Small intestine (tissue), 7 donors: ENCODE data around the gene BCL3. TPM values are rescaled to one million over a fixed set of nuclear protein-coding genes. Genes with fewer than 3 reads are reported as not detected.
A peak's percentile ranks its signal among the peaks of the same experiment; 100 is the strongest.

Experiments used
- DNase-seq, 2 donors: peaks; one replicate each; pipeline versions ENCODE4 v3.0.0 to v3.0.0-alpha.2; 2013
- FAIRE-seq: peaks from 2 replicates; lab custom pipeline; 2012; peaks lifted over from hg19 to GRCh38; lab: Jason Lieb, UNC
- H3K27ac ChIP-seq, 3 donors: one replicate each; pipeline ENCODE4 v1.5.1; 2013; ENCODE audit warnings: low read length in 2 of 3, mild to moderate bottlenecking in 2 of 3, control low read depth in 1 of 3, inconsistent platforms in 1 of 3, low read depth in 1 of 3, moderate library complexity in 1 of 3
- H3K27me3 ChIP-seq, 3 donors: one replicate each; pipeline ENCODE4 v1.6.1; 2013; ENCODE audit warnings: low read length in 3 of 3, inconsistent platforms in 1 of 3; ENCODE audit not compliant: control insufficient read depth in 3 of 3, insufficient read depth in 3 of 3
- H3K36me3 ChIP-seq, 3 donors: one replicate each; pipeline ENCODE4 v1.6.1; 2013; ENCODE audit warnings: low read length in 3 of 3, inconsistent platforms in 1 of 3, low read depth in 1 of 3, mild to moderate bottlenecking in 1 of 3, moderate library complexity in 1 of 3; ENCODE audit not compliant: control insufficient read depth in 3 of 3, insufficient read depth in 2 of 3
- H3K4me1 ChIP-seq, 3 donors: one replicate each; pipeline ENCODE4 v1.6.1; 2013; ENCODE audit warnings: low read length in 2 of 3, inconsistent platforms in 1 of 3, low read depth in 1 of 3, mild to moderate bottlenecking in 1 of 3, moderate library complexity in 1 of 3; ENCODE audit not compliant: control insufficient read depth in 3 of 3, insufficient read depth in 2 of 3
- H3K4me3 ChIP-seq, 3 donors: one replicate each; pipeline ENCODE4 v1.5.1; 2013; ENCODE audit warnings: low read length in 3 of 3, control low read depth in 1 of 3, inconsistent platforms in 1 of 3, low read depth in 1 of 3, mild to moderate bottlenecking in 1 of 3, moderate library complexity in 1 of 3
- H3K9me3 ChIP-seq, 2 donors: one replicate each; pipeline ENCODE4 v1.6.1; 2013; ENCODE audit warnings: low read depth in 1 of 2, low read length in 1 of 2; ENCODE audit not compliant: control insufficient read depth in 2 of 2, insufficient read depth in 1 of 2
- WGBS, 3 donors: extraction: QIAGEN DNeasy Blood & Tissue Kit; methylation state at CpG; one replicate each; pipeline ENCODE4 v1.1.7; 2013; 5-methylcytosine and 5-hydroxymethylcytosine counted together
- polyA plus RNA-seq, 4 donors: library from polyadenylated mRNA; stranded (reverse) in 3 of 4; unstranded in 1 of 4; fragments of 200-250 nt in 3 of 4; fragments of 120-200 nt in 1 of 4; gene quantifications; one replicate each; pipeline versions ENCODE4 v1.2.1 to v1.2.3, GENCODE V29; 2013
- donor health status: healthy with polysubstance abuse.
- donor health status: control.
- donor health status: control.
- donor health status: Bipolar disorder and iron deficiency.
- donor health status: healthy.

Gene BCL3
- polyA plus RNA-seq, 4 donors = 48.6 to 136 (median 77.3) TPM

GRCh38 chr19:44757735-44758505 is 9.4 kb downstream of the BCL3 start:
- FAIRE-seq = no peak

GRCh38 chr19:44758596-44758995 is 10.1 kb downstream of the BCL3 start:
- Histone ChIP-seq H3K9me3 (no peaks in the 10 kb centered on the region), H3K36me3 (peaks cover 27 to 86% (median 29%) of the 10 kb centered on the region in 3 donors), H3K27me3 (no peaks in the 10 kb centered on the region), H3K4me3 (no peak overlapping the region), H3K4me1 (peaks cover 6 to 50% (median 24%) of the 10 kb centered on the region in 3 donors), H3K27ac (peak overlapping the region in 1 of 3 donors; percentile 80)
- FAIRE-seq = no peak
- DNase-seq = no peak
- WGBS, 3 donors = 73 to 87% (median 86%) methylated on average over 9 of the region's 9 CpGs

More at GRCh38 chr19:44757735-44758505, 9.4 kb downstream of the BCL3 start:
- Histone ChIP-seq H3K9me3 (no peaks in the 10 kb centered on the region), H3K36me3 (peaks cover 27 to 90% (median 29%) of the 10 kb centered on the region in 3 donors), H3K4me3 (peak overlapping the region in 1 of 3 donors; percentile 30), H3K27me3 (no peaks in the 10 kb centered on the region), H3K27ac (peak overlapping the region in 2 of 3 donors; percentile 40 to 80), H3K4me1 (peaks cover 6 to 56% (median 25%) of the 10 kb centered on the region in 3 donors)
- DNase-seq = peak in 1 of 2 donors; percentile 70
- 60 to 87% (median 80%) methylated on average over 65 to 68 of the region's 68 CpGs for WGBS, 3 donors

GRCh38 chr19:44759083-44759804 is 10.7 kb downstream of the BCL3 start:
- Histone ChIP-seq H3K27ac (no peak overlapping the region), H3K36me3 (peaks cover 27 to 80% (median 29%) of the 10 kb centered on the region in 3 donors), H3K27me3 (no peaks in the 10 kb centered on the region), H3K4me1 (peaks cover 6 to 51% (median 24%) of the 10 kb centered on the region in 3 donors), H3K9me3 (no peaks in the 10 kb centered on the region), H3K4me3 (no peak overlapping the region)
- FAIRE-seq (no peak), DNase-seq (no peak)
- WGBS, 3 donors = 74 to 82% (median 77%) methylated on average over 8 to 10 of the region's 10 CpGs

- WGBS, 3 donors = 76 to 87% (median 87%) methylated on average over 8 of the region's 8 CpGs
- Histone ChIP-seq H3K36me3 (peaks cover 23 to 53% (median 23%) of the 10 kb centered on the region in 3 donors), H3K4me3 (no peak overlapping the region), H3K9me3 (peaks cover 0 to under 1% of the 10 kb centered on the region in 2 donors), H3K4me1 (peaks cover 0 to 44% (median 3%) of the 10 kb centered on the region in 3 donors), H3K27ac (peak overlapping the region in 1 of 3 donors; percentile 62), H3K27me3 (no peaks in the 10 kb centered on the region)
- DNase-seq = no peak
- no peak for FAIRE-seq
Observed at GRCh38 chr19:44762038-44762437, 13.5 kb downstream of the BCL3 start.

GRCh38 chr19:44765033-44765948 is 16.8 kb downstream of the BCL3 start:
- H3K4me1 ChIP-seq = peaks cover 0 to 31% (median 0%) of the 10 kb centered on the region in 3 donors
- peak; percentile 97 to 99 for DNase-seq
- peaks cover 0 to 20% (median 0%) of the 10 kb centered on the region in 3 donors for H3K36me3 ChIP-seq
- H3K27ac ChIP-seq = peak overlapping the region; percentile 83 to 89 (median 86)
- H3K27me3 ChIP-seq = no peaks in the 10 kb centered on the region
- WGBS, 3 donors = 24 to 60% (median 45%) methylated on average over 22 of the region's 22 CpGs
- peaks cover 0 to 16% of the 10 kb centered on the region in 2 donors for H3K9me3 ChIP-seq
- FAIRE-seq = no peak
- no peak overlapping the region for H3K4me3 ChIP-seq

GRCh38 chr19:44765949-44766335 is 17.4 kb downstream of the BCL3 start:
- peak overlapping the region; percentile 73 to 89 (median 86) for H3K27ac ChIP-seq
- no peak for DNase-seq

GRCh38 chr19:44767295-44768180 is 19.0 kb downstream of the BCL3 start:
- DNase-seq = peak in 1 of 2 donors; percentile 16
- WGBS, 3 donors = 65 to 77% (median 73%) methylated on average over 11 of the region's 11 CpGs
- H3K27ac ChIP-seq = no peak overlapping the region

More at GRCh38 chr19:44765949-44766335, 17.4 kb downstream of the BCL3 start:
- Histone ChIP-seq H3K36me3 (peaks cover 0 to 14% (median 0%) of the 10 kb centered on the region in 3 donors), H3K4me3 (no peak overlapping the region), H3K27me3 (no peaks in the 10 kb centered on the region), H3K9me3 (peaks cover 0 to 16% of the 10 kb centered on the region in 2 donors), H3K4me1 (peaks cover 0 to 35% (median 0%) of the 10 kb centered on the region in 3 donors)
- 69 to 88% (median 81%) methylated on average over 3 of the region's 3 CpGs for WGBS, 3 donors
- no peak for FAIRE-seq

More at GRCh38 chr19:44767295-44768180, 19.0 kb downstream of the BCL3 start:
- H3K9me3 ChIP-seq = peaks cover 0 to 16% of the 10 kb centered on the region in 2 donors
- peaks cover 0 to 37% (median 0%) of the 10 kb centered on the region in 3 donors for H3K4me1 ChIP-seq
- peaks cover 0 to 4% (median 0%) of the 10 kb centered on the region in 3 donors for H3K36me3 ChIP-seq
- no peak for FAIRE-seq
- H3K4me3 ChIP-seq = no peak overlapping the region
- H3K27me3 ChIP-seq = no peaks in the 10 kb centered on the region
